ENCODE data around the gene TGFBR3. TPM values are rescaled to one million over a fixed set of nuclear protein-coding genes. Genes with fewer than 3 reads are reported as not detected.

The TGFBR3 gene
- total RNA-seq, 1 experiment from 2014 or later, result 3.1 TPM

- Histone ChIP-seq H3K4me1 (ENCODE audit: insufficient read depth, low read length, poor library complexity, severe bottlenecking) (peaks cover 3% of the 10 kb centered on the region), H3K36me3 (ENCODE audit: insufficient read depth, low read length, poor library complexity, severe bottlenecking) (no peaks in the 10 kb centered on the region), H3K27me3 (replicated peaks; ENCODE audit: insufficient read depth, low read depth, low read length, poor library complexity) (no peaks in the 10 kb centered on the region), H3K9me3 (ENCODE audit: low read depth, low read length, poor library complexity, severe bottlenecking) (no peaks in the 10 kb centered on the region), H3K4me3 (ENCODE audit: low read depth, low read length, poor library complexity, severe bottlenecking) (no peak overlapping the region), H3K27ac (ENCODE audit: low read depth, low read length, poor library complexity, severe bottlenecking) (no peak overlapping the region)
- intact Hi-C loops (cut with micrococcal nuclease; ENCODE audit: unreplicated experiment), result no loop called here
- TF ChIP-seq EZH2 (IDR thresholded peaks at IDR 0.05; ENCODE audit: borderline replicate concordance, low read depth, low read length, poor library complexity, severe bottlenecking) (no peak), CTCF (conservative IDR thresholded peaks at IDR 0.05; ENCODE audit: low read depth, low read length) (no peak)
- BruUV-seq (replicated peaks), result no TSS peak
- DNase-seq (ENCODE audit: low spot score), result no peak
- POLR2A ChIA-PET (ENCODE audit: low non-redundant PET), result no interaction called here
- CTCF ChIA-PET, result no interaction called here
Measured at GRCh38 chr1:91828583-91829281, 57.2 kb downstream of the TGFBR3 start.

DNA sequence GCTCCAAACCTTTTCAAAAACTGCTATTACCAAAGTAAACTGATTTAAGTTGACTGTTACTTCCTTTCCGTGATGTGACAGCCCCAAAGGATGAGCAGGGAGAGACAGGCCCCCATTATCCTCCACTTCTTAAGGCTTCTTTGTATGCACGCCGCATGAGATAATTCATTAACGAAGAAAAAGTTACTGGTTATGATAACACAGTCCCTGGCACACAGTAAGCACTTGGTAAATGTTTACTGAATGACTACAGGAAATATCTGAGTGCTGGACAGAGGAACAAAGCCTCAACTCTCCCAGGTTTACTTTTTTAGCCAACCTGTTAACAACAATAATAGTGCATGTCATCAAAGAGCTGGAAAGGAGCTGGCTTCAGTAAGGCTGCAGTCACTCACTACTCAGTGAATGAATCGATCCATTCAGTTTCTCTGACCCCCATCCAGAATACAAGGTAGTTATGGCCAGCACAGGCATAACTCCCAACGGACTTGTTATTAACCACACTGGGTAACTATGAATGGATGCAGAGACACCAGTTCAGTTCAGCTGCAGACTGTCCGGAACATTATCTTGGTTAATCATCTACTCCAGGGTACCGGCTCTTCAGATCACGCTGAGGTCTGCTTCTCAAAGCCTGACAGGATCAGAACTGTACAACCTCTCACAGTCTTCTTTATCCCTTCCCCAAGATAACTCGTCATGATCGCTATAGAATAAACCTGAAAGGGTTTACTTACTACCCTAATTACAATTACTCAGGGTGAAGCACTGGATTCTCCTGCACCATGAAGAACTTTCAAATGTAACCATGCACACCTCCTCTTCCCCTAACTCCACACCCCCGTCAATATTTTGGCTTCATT lies 58.3 kb downstream of the TGFBR3 start:
- intact Hi-C loops (cut with micrococcal nuclease; ENCODE audit: unreplicated experiment), result no loop called here
- TF ChIP-seq CTCF (conservative IDR thresholded peaks at IDR 0.05; ENCODE audit: low read depth, low read length), result no peak
- TF ChIP-seq EZH2 (IDR thresholded peaks at IDR 0.05; ENCODE audit: borderline replicate concordance, low read depth, low read length, poor library complexity, severe bottlenecking), result no peak
- Histone ChIP-seq H3K9me3 (ENCODE audit: low read depth, low read length, poor library complexity, severe bottlenecking) (no peaks in the 10 kb centered on the region), H3K27me3 (replicated peaks; ENCODE audit: insufficient read depth, low read depth, low read length, poor library complexity) (no peaks in the 10 kb centered on the region), H3K4me3 (ENCODE audit: low read depth, low read length, poor library complexity, severe bottlenecking) (no peak overlapping the region), H3K36me3 (ENCODE audit: insufficient read depth, low read length, poor library complexity, severe bottlenecking) (no peaks in the 10 kb centered on the region), H3K27ac (ENCODE audit: low read depth, low read length, poor library complexity, severe bottlenecking) (no peak overlapping the region), H3K4me1 (ENCODE audit: insufficient read depth, low read length, poor library complexity, severe bottlenecking) (peaks cover 3% of the 10 kb centered on the region)
- ChIA-PET POLR2A (ENCODE audit: low non-redundant PET) (no interaction called here), CTCF (no interaction called here)
- no TSS peak for BruUV-seq (replicated peaks)
- DNase-seq (ENCODE audit: low spot score), result no peak

- no peak for DNase-seq (ENCODE audit: low spot score)
- H3K27me3 ChIP-seq (replicated peaks; ENCODE audit: insufficient read depth, low read depth, low read length, poor library complexity), result no peaks in the 10 kb centered on the region
- ChIA-PET POLR2A (ENCODE audit: low non-redundant PET) (no interaction called here), CTCF (no interaction called here)
- no peak overlapping the region for H3K27ac ChIP-seq (ENCODE audit: low read depth, low read length, poor library complexity, severe bottlenecking)
- H3K4me1 ChIP-seq (ENCODE audit: insufficient read depth, low read length, poor library complexity, severe bottlenecking), result peaks cover 3% of the 10 kb centered on the region
- H3K9me3 ChIP-seq (ENCODE audit: low read depth, low read length, poor library complexity, severe bottlenecking), result no peaks in the 10 kb centered on the region
- TF ChIP-seq CTCF (conservative IDR thresholded peaks at IDR 0.05; ENCODE audit: low read depth, low read length), result no peak
- no peak for TF ChIP-seq EZH2 (IDR thresholded peaks at IDR 0.05; ENCODE audit: borderline replicate concordance, low read depth, low read length, poor library complexity, severe bottlenecking)
- BruUV-seq (replicated peaks), result no TSS peak
- intact Hi-C loops (cut with micrococcal nuclease; ENCODE audit: unreplicated experiment), result no loop called here
- H3K4me3 ChIP-seq (ENCODE audit: low read depth, low read length, poor library complexity, severe bottlenecking), result no peak overlapping the region
- no peaks in the 10 kb centered on the region for H3K36me3 ChIP-seq (ENCODE audit: insufficient read depth, low read length, poor library complexity, severe bottlenecking)
Measured at GRCh38 chr1:91827087-91827458, 58.9 kb downstream of the TGFBR3 start.

Measured in A673 (cell line).